ENCODE measurements around the gene EFNA1.
A peak's percentile ranks its signal among the peaks of the same experiment; 100 is the strongest.

Gene EFNA1

DNA sequence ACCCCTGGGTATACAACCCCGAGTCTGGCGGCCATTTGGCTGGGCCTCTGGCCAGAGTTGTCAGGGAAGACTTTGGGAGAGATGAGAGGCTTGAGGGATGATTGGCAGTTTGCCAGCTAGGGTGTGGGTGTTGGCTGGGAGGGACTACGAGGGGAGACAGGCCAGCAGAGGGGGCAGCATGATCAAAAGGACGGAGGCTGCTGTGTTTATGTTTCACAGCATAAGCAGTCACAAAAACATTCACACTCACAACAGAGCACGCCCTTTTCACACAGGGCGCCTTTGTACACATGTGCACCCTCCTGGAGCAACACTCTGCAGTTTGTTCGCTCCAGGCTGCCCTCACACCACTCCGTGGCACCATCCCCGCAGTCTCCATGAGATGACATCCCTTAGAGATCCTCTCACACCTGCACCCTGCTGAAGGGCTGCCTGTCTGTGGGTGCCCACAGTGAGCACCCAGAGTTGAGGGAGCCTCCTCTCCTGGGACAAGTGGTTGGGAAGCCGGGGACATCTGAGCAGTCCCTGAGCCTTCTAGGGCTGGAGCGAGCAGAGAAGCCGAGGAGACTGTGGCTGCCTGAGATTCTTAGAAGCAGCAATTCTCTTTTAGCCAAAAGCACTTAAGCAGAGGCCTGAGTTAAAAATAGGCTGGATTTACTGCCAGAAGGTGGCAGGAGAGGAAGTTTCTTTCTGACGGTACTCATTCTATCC is 33.6 kb upstream of the EFNA1 start (continued):
- TF ChIP-seq, protein P1, sequence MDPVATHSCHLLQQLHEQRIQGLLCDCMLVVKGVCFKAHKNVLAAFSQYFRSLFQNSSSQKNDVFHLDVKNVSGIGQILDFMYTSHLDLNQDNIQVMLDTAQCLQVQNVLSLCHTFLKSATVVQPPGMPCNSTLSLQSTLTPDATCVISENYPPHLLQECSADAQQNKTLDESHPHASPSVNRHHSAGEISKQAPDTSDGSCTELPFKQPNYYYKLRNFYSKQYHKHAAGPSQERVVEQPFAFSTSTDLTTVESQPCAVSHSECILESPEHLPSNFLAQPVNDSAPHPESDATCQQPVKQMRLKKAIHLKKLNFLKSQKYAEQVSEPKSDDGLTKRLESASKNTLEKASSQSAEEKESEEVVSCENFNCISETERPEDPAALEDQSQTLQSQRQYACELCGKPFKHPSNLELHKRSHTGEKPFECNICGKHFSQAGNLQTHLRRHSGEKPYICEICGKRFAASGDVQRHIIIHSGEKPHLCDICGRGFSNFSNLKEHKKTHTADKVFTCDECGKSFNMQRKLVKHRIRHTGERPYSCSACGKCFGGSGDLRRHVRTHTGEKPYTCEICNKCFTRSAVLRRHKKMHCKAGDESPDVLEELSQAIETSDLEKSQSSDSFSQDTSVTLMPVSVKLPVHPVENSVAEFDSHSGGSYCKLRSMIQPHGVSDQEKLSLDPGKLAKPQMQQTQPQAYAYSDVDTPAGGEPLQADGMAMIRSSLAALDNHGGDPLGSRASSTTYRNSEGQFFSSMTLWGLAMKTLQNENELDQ (tag by site-specific recombination; IDR thresholded peaks at IDR 0.05; ENCODE audit: low read depth): no peak
- TF ChIP-seq ZNF623 (tag by site-specific recombination; IDR thresholded peaks at IDR 0.05) (peak; percentile 52; the same call in 1 of the 2 replicates), ZSCAN30 (tag by site-specific recombination; IDR thresholded peaks at IDR 0.05) (peak; percentile 27; the same call in 1 of the 2 replicates), ZBTB20 (tag by site-specific recombination; IDR thresholded peaks at IDR 0.05) (no peak), ZNF155 (tag by site-specific recombination; IDR thresholded peaks at IDR 0.05) (no peak), ZNF626 (tag by site-specific recombination; IDR thresholded peaks at IDR 0.05) (no peak), WT1 (tag by site-specific recombination; IDR thresholded peaks at IDR 0.05) (peak; percentile 35; the same call in 1 of the 2 replicates), ZNF610 (tag by site-specific recombination; IDR thresholded peaks at IDR 0.05; ENCODE audit: borderline replicate concordance) (0 out of 2 replicates have a peak, but pooled peaks have one; percentile 13), REPIN1 (tag by site-specific recombination; IDR thresholded peaks at IDR 0.05; ENCODE audit: low read depth) (no peak), ZNF175 (tag by site-specific recombination; IDR thresholded peaks at IDR 0.05) (no peak), ZNF544 (tag by site-specific recombination; IDR thresholded peaks at IDR 0.05) (no peak), ZNF660 (tag by site-specific recombination; IDR thresholded peaks at IDR 0.05) (peak; percentile 38; the same call in 1 of the 2 replicates), KLF7 (tag by site-specific recombination; IDR thresholded peaks at IDR 0.05; ENCODE audit: borderline replicate concordance) (peak; percentile 58; the same call in 1 of the 2 replicates), KLF17 (tag by site-specific recombination; IDR thresholded peaks at IDR 0.05) (peak; percentile 95), ZFP3 (tag by site-specific recombination; IDR thresholded peaks at IDR 0.05; ENCODE audit: low read depth) (no peak), SP3 (tag by site-specific recombination; IDR thresholded peaks at IDR 0.05) (0 out of 2 replicates have a peak, but pooled peaks have one; percentile 5), ZNF600 (tag by site-specific recombination; IDR thresholded peaks at IDR 0.05) (peak; percentile 77), KLF10 (tag by site-specific recombination; IDR thresholded peaks at IDR 0.05) (peak; percentile 65; the same call in 1 of the 2 replicates), EGR2 (tag by site-specific recombination; IDR thresholded peaks at IDR 0.05; ENCODE audit: low read depth) (peak; percentile 91), ZNF701 (tag by site-specific recombination; IDR thresholded peaks at IDR 0.05) (no peak), ZFP41 (tag by site-specific recombination; IDR thresholded peaks at IDR 0.05; ENCODE audit: borderline replicate concordance) (no peak), ZBTB17 (tag by site-specific recombination; IDR thresholded peaks at IDR 0.05) (peak; percentile 88), GLIS1 (tag by site-specific recombination; IDR thresholded peaks at IDR 0.05) (peak; percentile 56; the same call in 1 of the 2 replicates), ZNF335 (tag by site-specific recombination; conservative IDR thresholded peaks at IDR 0.05) (peak; percentile 32), ZNF121 (tag by site-specific recombination; IDR thresholded peaks at IDR 0.05) (no peak), ZNF391 (tag by site-specific recombination; IDR thresholded peaks at IDR 0.05; ENCODE audit: borderline replicate concordance, low read depth) (no peak)
- TF ChIP-seq, protein P2, sequence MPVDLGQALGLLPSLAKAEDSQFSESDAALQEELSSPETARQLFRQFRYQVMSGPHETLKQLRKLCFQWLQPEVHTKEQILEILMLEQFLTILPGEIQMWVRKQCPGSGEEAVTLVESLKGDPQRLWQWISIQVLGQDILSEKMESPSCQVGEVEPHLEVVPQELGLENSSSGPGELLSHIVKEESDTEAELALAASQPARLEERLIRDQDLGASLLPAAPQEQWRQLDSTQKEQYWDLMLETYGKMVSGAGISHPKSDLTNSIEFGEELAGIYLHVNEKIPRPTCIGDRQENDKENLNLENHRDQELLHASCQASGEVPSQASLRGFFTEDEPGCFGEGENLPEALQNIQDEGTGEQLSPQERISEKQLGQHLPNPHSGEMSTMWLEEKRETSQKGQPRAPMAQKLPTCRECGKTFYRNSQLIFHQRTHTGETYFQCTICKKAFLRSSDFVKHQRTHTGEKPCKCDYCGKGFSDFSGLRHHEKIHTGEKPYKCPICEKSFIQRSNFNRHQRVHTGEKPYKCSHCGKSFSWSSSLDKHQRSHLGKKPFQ (tag by site-specific recombination; IDR thresholded peaks at IDR 0.05): peak; percentile 71; the same call in 1 of the 2 replicates
- TF ChIP-seq, protein P3, sequence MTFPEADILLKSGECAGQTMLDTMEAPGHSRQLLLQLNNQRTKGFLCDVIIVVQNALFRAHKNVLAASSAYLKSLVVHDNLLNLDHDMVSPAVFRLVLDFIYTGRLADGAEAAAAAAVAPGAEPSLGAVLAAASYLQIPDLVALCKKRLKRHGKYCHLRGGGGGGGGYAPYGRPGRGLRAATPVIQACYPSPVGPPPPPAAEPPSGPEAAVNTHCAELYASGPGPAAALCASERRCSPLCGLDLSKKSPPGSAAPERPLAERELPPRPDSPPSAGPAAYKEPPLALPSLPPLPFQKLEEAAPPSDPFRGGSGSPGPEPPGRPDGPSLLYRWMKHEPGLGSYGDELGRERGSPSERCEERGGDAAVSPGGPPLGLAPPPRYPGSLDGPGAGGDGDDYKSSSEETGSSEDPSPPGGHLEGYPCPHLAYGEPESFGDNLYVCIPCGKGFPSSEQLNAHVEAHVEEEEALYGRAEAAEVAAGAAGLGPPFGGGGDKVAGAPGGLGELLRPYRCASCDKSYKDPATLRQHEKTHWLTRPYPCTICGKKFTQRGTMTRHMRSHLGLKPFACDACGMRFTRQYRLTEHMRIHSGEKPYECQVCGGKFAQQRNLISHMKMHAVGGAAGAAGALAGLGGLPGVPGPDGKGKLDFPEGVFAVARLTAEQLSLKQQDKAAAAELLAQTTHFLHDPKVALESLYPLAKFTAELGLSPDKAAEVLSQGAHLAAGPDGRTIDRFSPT (tag by site-specific recombination; IDR thresholded peaks at IDR 0.05): 0 out of 2 replicates have a peak, but pooled peaks have one; percentile 40

Measured in HEK293 (cell line).